ENCODE data around the gene UBR2. TPM values are rescaled to one million over a fixed set of nuclear protein-coding genes. Genes with fewer than 3 reads are reported as not detected.

UBR2 gene
- 26.8 and 28.1 TPM in 2 replicates for total RNA-seq

GRCh38 chr6:42563697-42564505 lies at the start of gene UBR2:
Gene UBR2, plus strand, starts transcription at chr6:42564029. Its CDS starts 291 bp downstream, at chr6:42564320.
- Mint-ChIP-seq H3K27me3 (ENCODE audit: insufficient read depth) (peaks cover 2% of the 10 kb centered on the region), H3K9me3 (no peaks in the 10 kb centered on the region), H3K4me3 (peak within 1 kb of the TSS; percentile 100), H3K4me1 (ENCODE audit: low read depth) (peaks cover 31% of the 10 kb centered on the region), H3K27ac (peak within 1 kb of the TSS; percentile 97), H3K36me3 (ENCODE audit: low read depth) (peaks cover 10% of the 10 kb centered on the region)
- intact Hi-C loops (cut with micrococcal nuclease) = loop anchor here (1.0 to 10.0 kb wide), 15 partner anchors 43 to 1011 kb away; partner anchors contain the start of genes BYSL, CUL7, KLC4 and KLHDC3
- peak; percentile 91 for DNase-seq (ENCODE audit: low spot score)

GRCh38 chr6:42514745-42515144 lies 49.1 kb upstream of the UBR2 start:
- Mint-ChIP-seq H3K9me3 (peaks cover 1% of the 10 kb centered on the region), H3K36me3 (ENCODE audit: low read depth) (no peaks in the 10 kb centered on the region), H3K4me3 (no peak overlapping the region), H3K27me3 (ENCODE audit: insufficient read depth) (peaks cover under 1% of the 10 kb centered on the region), H3K27ac (no peak overlapping the region), H3K4me1 (ENCODE audit: low read depth) (peaks cover 7% of the 10 kb centered on the region)
- no peak for DNase-seq (ENCODE audit: low spot score)
- intact Hi-C loops (cut with micrococcal nuclease) = no loop called here

GRCh38 chr6:42519779-42520178 lies 44.0 kb upstream of the UBR2 start:
- no peak overlapping the region for H3K4me3 Mint-ChIP-seq
- no peak overlapping the region for H3K27ac Mint-ChIP-seq
- peaks cover 16% of the 10 kb centered on the region for H3K4me1 Mint-ChIP-seq (ENCODE audit: low read depth)
- intact Hi-C loops (cut with micrococcal nuclease) = loop anchor here (1.0 to 2.0 kb wide), 3 partner anchors 45 to 151 kb away; partner anchors contain the start of genes TRERF1 and UBR2
- no peaks in the 10 kb centered on the region for H3K36me3 Mint-ChIP-seq (ENCODE audit: low read depth)
- DNase-seq (ENCODE audit: low spot score) = no peak
- peaks cover 8% of the 10 kb centered on the region for H3K9me3 Mint-ChIP-seq
- peaks cover 4% of the 10 kb centered on the region for H3K27me3 Mint-ChIP-seq (ENCODE audit: insufficient read depth)

GRCh38 chr6:42520786-42521607 lies 42.8 kb upstream of the UBR2 start:
- Mint-ChIP-seq H3K4me1 (ENCODE audit: low read depth) (peaks cover 16% of the 10 kb centered on the region), H3K27ac (peak overlapping the region; percentile 89), H3K9me3 (peaks cover 8% of the 10 kb centered on the region), H3K27me3 (ENCODE audit: insufficient read depth) (peaks cover 4% of the 10 kb centered on the region), H3K36me3 (ENCODE audit: low read depth) (no peaks in the 10 kb centered on the region), H3K4me3 (peak overlapping the region; percentile 9)
- intact Hi-C loops (cut with micrococcal nuclease) = loop anchor here (1.0 to 2.0 kb wide), 7 partner anchors 11 to 297 kb away; partner anchors contain the start of genes TRERF1 and UBR2
- DNase-seq (ENCODE audit: low spot score) = no peak

GRCh38 chr6:42522036-42522435 lies 41.8 kb upstream of the UBR2 start:
- Mint-ChIP-seq H3K4me1 (ENCODE audit: low read depth) (peaks cover 16% of the 10 kb centered on the region), H3K27me3 (ENCODE audit: insufficient read depth) (peaks cover 4% of the 10 kb centered on the region), H3K4me3 (no peak overlapping the region), H3K36me3 (ENCODE audit: low read depth) (no peaks in the 10 kb centered on the region), H3K27ac (no peak overlapping the region), H3K9me3 (peaks cover 8% of the 10 kb centered on the region)
- no peak for DNase-seq (ENCODE audit: low spot score)
- intact Hi-C loops (cut with micrococcal nuclease) = no loop called here

GRCh38 chr6:42522942-42523814 lies 40.7 kb upstream of the UBR2 start:
- Mint-ChIP-seq H3K4me3 (no peak overlapping the region), H3K36me3 (ENCODE audit: low read depth) (no peaks in the 10 kb centered on the region), H3K27me3 (ENCODE audit: insufficient read depth) (peaks cover 4% of the 10 kb centered on the region), H3K4me1 (ENCODE audit: low read depth) (peaks cover 16% of the 10 kb centered on the region), H3K27ac (no peak overlapping the region), H3K9me3 (peaks cover 8% of the 10 kb centered on the region)
- no peak for DNase-seq (ENCODE audit: low spot score)
- intact Hi-C loops (cut with micrococcal nuclease) = no loop called here

GRCh38 chr6:42525206-42525605 lies 38.6 kb upstream of the UBR2 start:
- Mint-ChIP-seq H3K4me1 (ENCODE audit: low read depth) (peaks cover 16% of the 10 kb centered on the region), H3K27me3 (ENCODE audit: insufficient read depth) (peaks cover 2% of the 10 kb centered on the region), H3K9me3 (peaks cover 2% of the 10 kb centered on the region), H3K36me3 (ENCODE audit: low read depth) (no peaks in the 10 kb centered on the region), H3K27ac (no peak overlapping the region), H3K4me3 (no peak overlapping the region)
- no peak for DNase-seq (ENCODE audit: low spot score)
- intact Hi-C loops (cut with micrococcal nuclease) = no loop called here

- Mint-ChIP-seq H3K4me1 (ENCODE audit: low read depth) (peaks cover 5% of the 10 kb centered on the region), H3K36me3 (ENCODE audit: low read depth) (no peaks in the 10 kb centered on the region), H3K27ac (no peak overlapping the region), H3K4me3 (no peak overlapping the region), H3K27me3 (ENCODE audit: insufficient read depth) (peaks cover 7% of the 10 kb centered on the region), H3K9me3 (no peaks in the 10 kb centered on the region)
- intact Hi-C loops (cut with micrococcal nuclease) = no loop called here
- DNase-seq (ENCODE audit: low spot score) = no peak
Observed at GRCh38 chr6:42526616-42527015, 37.2 kb upstream of the UBR2 start.

GRCh38 chr6:42527204-42527603 lies 36.6 kb upstream of the UBR2 start:
- Mint-ChIP-seq H3K9me3 (no peaks in the 10 kb centered on the region), H3K4me1 (ENCODE audit: low read depth) (no peaks in the 10 kb centered on the region), H3K36me3 (ENCODE audit: low read depth) (no peaks in the 10 kb centered on the region), H3K4me3 (no peak overlapping the region), H3K27me3 (ENCODE audit: insufficient read depth) (peaks cover 7% of the 10 kb centered on the region), H3K27ac (no peak overlapping the region)
- no peak for DNase-seq (ENCODE audit: low spot score)
- intact Hi-C loops (cut with micrococcal nuclease) = no loop called here

GRCh38 chr6:42530296-42530695 lies 33.5 kb upstream of the UBR2 start:
- intact Hi-C loops (cut with micrococcal nuclease) = loop anchor here (5.0 kb wide), 1 partner anchor 268 kb away; no protein-coding TSS in a partner anchor
- H3K27me3 Mint-ChIP-seq (ENCODE audit: insufficient read depth) = peaks cover 5% of the 10 kb centered on the region

GRCh38 chr6:42530751-42531150 lies 33.1 kb upstream of the UBR2 start:
- Mint-ChIP-seq H3K9me3 (no peaks in the 10 kb centered on the region), H3K36me3 (ENCODE audit: low read depth) (no peaks in the 10 kb centered on the region), H3K27me3 (ENCODE audit: insufficient read depth) (peaks cover 8% of the 10 kb centered on the region), H3K27ac (no peak overlapping the region), H3K4me3 (no peak overlapping the region), H3K4me1 (ENCODE audit: low read depth) (no peaks in the 10 kb centered on the region)
- DNase-seq (ENCODE audit: low spot score) = no peak
- intact Hi-C loops (cut with micrococcal nuclease) = loop anchor here (5.0 kb wide), 1 partner anchor 268 kb away; no protein-coding TSS in a partner anchor

More at GRCh38 chr6:42530296-42530695, 33.5 kb upstream of the UBR2 start:
- Mint-ChIP-seq H3K27ac (no peak overlapping the region), H3K4me1 (ENCODE audit: low read depth) (no peaks in the 10 kb centered on the region), H3K36me3 (ENCODE audit: low read depth) (no peaks in the 10 kb centered on the region), H3K9me3 (no peaks in the 10 kb centered on the region), H3K4me3 (no peak overlapping the region)
- DNase-seq (ENCODE audit: low spot score) = no peak

- DNase-seq (ENCODE audit: low spot score) = no peak
Observed at GRCh38 chr6:42532038-42532669, 31.7 kb upstream of the UBR2 start.

More at GRCh38 chr6:42532038-42532669, 31.7 kb upstream of the UBR2 start:
- Mint-ChIP-seq H3K9me3 (no peaks in the 10 kb centered on the region), H3K36me3 (ENCODE audit: low read depth) (no peaks in the 10 kb centered on the region), H3K27ac (no peak overlapping the region), H3K4me1 (ENCODE audit: low read depth) (no peaks in the 10 kb centered on the region), H3K27me3 (ENCODE audit: insufficient read depth) (peaks cover 8% of the 10 kb centered on the region), H3K4me3 (no peak overlapping the region)
- intact Hi-C loops (cut with micrococcal nuclease) = loop anchor here (1.0 to 5.0 kb wide), 3 partner anchors 81 to 270 kb away; partner anchors contain the start of gene TRERF1

Data from activated T-helper 1 cell treated with anti-CD3 and anti-CD28 coated beads, Interleukin-12 subunit alpha, Interleukin-12 subunit beta, Interleukin-2, Interleukin-4 antibody, amounts not matched to agents 30 ng/mL and 10 ng/mL and 1 ng/mL, durations not matched to agents 14 hours and 24 hours and 36 hours (primary cell).